GM19372 (cell line): ENCODE data around the gene IL3.

Experiments
- ATAC-seq: cut with Tn5 transposase; IDR thresholded peaks from one replicate; pipeline ENCODE4 v1.9.1; 2021; ENCODE audit warnings: mild to moderate bottlenecking, low read depth, moderate library complexity; ENCODE audit not compliant: unreplicated experiment

IL3 gene

GRCh38 chr5:132060501-132061161, at the start of gene IL3:
Gene IL3, plus strand, starts transcription at chr5:132060655. Its CDS starts 52 bp downstream, at chr5:132060707.
- no peak for ATAC-seq

- no peak for ATAC-seq
Measured at GRCh38 chr5:132010989-132011621, 49.4 kb upstream of the IL3 start.

- no peak for ATAC-seq
Measured at GRCh38 chr5:132011622-132012343, 48.7 kb upstream of the IL3 start, which contains the start of gene ACSL6. Gene ACSL6, minus strand, starts transcription at chr5:132011658. Its CDS starts 105 bp downstream, at chr5:132011553.

GRCh38 chr5:132012371-132013005, 48.0 kb upstream of the IL3 start:
- no peak for ATAC-seq

- no peak for ATAC-seq
Measured at GRCh38 chr5:132013006-132013689, 47.3 kb upstream of the IL3 start.

- ATAC-seq, result no peak
Measured at GRCh38 chr5:132013711-132014110, 46.7 kb upstream of the IL3 start.

- ATAC-seq, result no peak
Measured at GRCh38 chr5:132016721-132017250, 43.7 kb upstream of the IL3 start.

- no peak for ATAC-seq
Measured at GRCh38 chr5:132017316-132017715, 43.1 kb upstream of the IL3 start.

- no peak for ATAC-seq
Measured at GRCh38 chr5:132017738-132018625, 42.5 kb upstream of the IL3 start.

GRCh38 chr5:132019337-132019736, 41.1 kb upstream of the IL3 start:
- ATAC-seq, result no peak

GRCh38 chr5:132019857-132020555, 40.4 kb upstream of the IL3 start:
- ATAC-seq, result peak; percentile 97

GRCh38 chr5:132020568-132021339, 39.7 kb upstream of the IL3 start:
- ATAC-seq, result peak; percentile 19

GRCh38 chr5:132021654-132022053, 38.8 kb upstream of the IL3 start:
- no peak for ATAC-seq

- no peak for ATAC-seq
Measured at GRCh38 chr5:132022737-132023136, 37.7 kb upstream of the IL3 start.

GRCh38 chr5:132023258-132024116, 37.0 kb upstream of the IL3 start:
- ATAC-seq, result no peak

GRCh38 chr5:132024117-132024435, 36.4 kb upstream of the IL3 start:
- ATAC-seq, result no peak

- ATAC-seq, result no peak
Measured at GRCh38 chr5:132024789-132025402, 35.6 kb upstream of the IL3 start.
